DND-41 (cell line): ENCODE data around the gene PSG6.
"Not testable (repeated sequence)": the region's sequence is repeated elsewhere in the genome, so short reads cannot be mapped to it uniquely, and the experiment has no call there.

Experiments used
- ATAC-seq: fragments of 200-7000 bp; cut with Tn5 transposase; 3 replicates; pipeline ENCODE4 v1.9.1; 2021; ENCODE audit warnings: low read depth; ENCODE audit not compliant: insufficient read depth
- DNase-seq: peaks from one replicate; pipeline ENCODE4 v3.0.0-alpha.2; 2020
- H2AFZ ChIP-seq: 2 replicates; pipeline ENCODE4 v1.6.0; 2012; ENCODE audit warnings: low read depth, low read length
- H3K27ac ChIP-seq: 2 replicates; pipeline ENCODE4 v1.5.1; 2012; ENCODE audit warnings: low read length, inconsistent platforms
- H3K27me3 ChIP-seq: fragments of 200-600 bp; sonication (generic); 2 replicates; pipeline ENCODE4 v1.6.0; 2012; ENCODE audit warnings: low read length, mild to moderate bottlenecking, inconsistent platforms; ENCODE audit not compliant: insufficient read depth, poor library complexity
- H3K36me3 ChIP-seq: 2 replicates; pipeline ENCODE4 v1.5.1; 2012; ENCODE audit warnings: low read length, inconsistent platforms; ENCODE audit not compliant: insufficient read depth
- H3K4me1 ChIP-seq: 2 replicates; pipeline ENCODE4 v1.5.1; 2012; ENCODE audit warnings: mild to moderate bottlenecking, low read length; ENCODE audit not compliant: insufficient read depth
- H3K4me2 ChIP-seq: 2 replicates; pipeline ENCODE4 v1.6.0; 2012; ENCODE audit warnings: mild to moderate bottlenecking, moderate library complexity, low read length, inconsistent platforms; ENCODE audit not compliant: insufficient read depth
- H3K4me3 ChIP-seq, 2 experiments: fragments of 200-600 bp in 1 of 2; shearing (Covaris generic) in 1 of 2; 2 replicates each; pipeline ENCODE4 v1.5.1; 2012 to 2016; ENCODE audit warnings: inconsistent platforms in 2 of 2, low read length in 2 of 2, mild to moderate bottlenecking in 2 of 2, low read depth in 1 of 2, moderate library complexity in 1 of 2
- H3K79me2 ChIP-seq: 2 replicates; pipeline ENCODE4 v1.6.0; 2012; ENCODE audit warnings: low read length, inconsistent platforms; ENCODE audit not compliant: insufficient read depth
- H3K9ac ChIP-seq: 2 replicates; pipeline ENCODE4 v1.6.0; 2012; ENCODE audit warnings: low read depth, mild to moderate bottlenecking, inconsistent platforms, low read length, moderate library complexity
- H3K9me3 ChIP-seq: 2 replicates; pipeline ENCODE4 v1.5.1; 2012; ENCODE audit warnings: low read length, moderate library complexity, mild to moderate bottlenecking, inconsistent platforms; ENCODE audit not compliant: insufficient read depth, severe bottlenecking
- H4K20me1 ChIP-seq: 2 replicates; pipeline ENCODE4 v1.6.0; 2012; ENCODE audit warnings: low read length; ENCODE audit not compliant: insufficient read depth
- CTCF ChIP-seq: IDR thresholded peaks from 2 replicates; pipeline ENCODE4 v1.5.1; 2012; ENCODE audit warnings: borderline replicate concordance, low read length, moderate library complexity, mild to moderate bottlenecking; ENCODE audit not compliant: poor library complexity, severe bottlenecking; ENCODE audit errors: extremely low read depth
- EZH2 ChIP-seq: IDR thresholded peaks from 3 replicates; pipeline ENCODE4 v1.6.1; 2012; ENCODE audit warnings: borderline replicate concordance, low read depth, mild to moderate bottlenecking, moderate library complexity, low read length, inconsistent platforms; ENCODE audit not compliant: severe bottlenecking

Gene PSG6

GRCh38 chr19:42942187-42942789 lies 24.6 kb upstream of the PSG6 start:
- no peak for ATAC-seq
- no peak overlapping the region for H2AFZ ChIP-seq
- no peak overlapping the region for H3K27ac ChIP-seq

GRCh38 chr19:42937107-42937506 lies 19.4 kb upstream of the PSG6 start, which contains the start of gene PSG7:
Gene PSG7 (minus strand): TSS chr19:42937207. CDS start chr19:42937076, 131 bp downstream.
- H3K4me2 ChIP-seq, H2AFZ ChIP-seq, H4K20me1 ChIP-seq, H3K4me1 ChIP-seq, H3K4me3 ChIP-seq, H3K27ac ChIP-seq, H3K9ac ChIP-seq, H3K79me2 ChIP-seq, H3K9me3 ChIP-seq, H3K36me3 ChIP-seq, H3K27me3 ChIP-seq, DNase-seq, ATAC-seq: not testable (repeated sequence)

More at GRCh38 chr19:42942187-42942789, 24.6 kb upstream of the PSG6 start:
- no peaks in the 10 kb centered on the region for H3K9me3 ChIP-seq
- no peaks in the 10 kb centered on the region for H4K20me1 ChIP-seq
- no peaks in the 10 kb centered on the region for H3K79me2 ChIP-seq
- no peaks in the 10 kb centered on the region for H3K27me3 ChIP-seq
- DNase-seq = no peak
- no peak overlapping the region for H3K9ac ChIP-seq
- H3K36me3 ChIP-seq = no peaks in the 10 kb centered on the region
- H3K4me2 ChIP-seq = no peak overlapping the region
- TF ChIP-seq CTCF (peak; percentile 45), EZH2 (no peak)
- H3K4me1 ChIP-seq = no peaks in the 10 kb centered on the region
- H3K4me3 ChIP-seq = no peak overlapping the region

- not testable (repeated sequence) for H2AFZ ChIP-seq, H3K79me2 ChIP-seq, H3K9me3 ChIP-seq, H3K9ac ChIP-seq, H3K27me3 ChIP-seq, DNase-seq, ATAC-seq, H3K4me1 ChIP-seq, H4K20me1 ChIP-seq, H3K36me3 ChIP-seq, H3K27ac ChIP-seq, H3K4me3 ChIP-seq, H3K4me2 ChIP-seq
These were observed 17.0 kb upstream of the PSG6 start for GRCh38 chr19:42934726-42935125.

GRCh38 chr19:42934183-42934582 lies 16.5 kb upstream of the PSG6 start:
- not testable (repeated sequence) for H3K9ac ChIP-seq, H3K9me3 ChIP-seq, H3K4me1 ChIP-seq, ATAC-seq, H2AFZ ChIP-seq, H3K36me3 ChIP-seq, H3K79me2 ChIP-seq, H3K4me2 ChIP-seq, H3K4me3 ChIP-seq, H3K27me3 ChIP-seq, H4K20me1 ChIP-seq, DNase-seq, H3K27ac ChIP-seq

- H3K9me3 ChIP-seq, H3K27me3 ChIP-seq, H3K27ac ChIP-seq, H3K4me3 ChIP-seq, H2AFZ ChIP-seq, H3K79me2 ChIP-seq, H3K9ac ChIP-seq, H4K20me1 ChIP-seq, ATAC-seq, H3K4me1 ChIP-seq, H3K4me2 ChIP-seq, DNase-seq, H3K36me3 ChIP-seq: not testable (repeated sequence)
These were observed 15.7 kb upstream of the PSG6 start for GRCh38 chr19:42933412-42933811.

GRCh38 chr19:42932485-42933101 lies 14.9 kb upstream of the PSG6 start:
- not testable (repeated sequence) for H3K4me1 ChIP-seq, ATAC-seq, H3K27ac ChIP-seq, H3K4me2 ChIP-seq, H3K4me3 ChIP-seq, H3K36me3 ChIP-seq, H3K9me3 ChIP-seq, H3K27me3 ChIP-seq, H4K20me1 ChIP-seq, H2AFZ ChIP-seq, DNase-seq, H3K9ac ChIP-seq, H3K79me2 ChIP-seq
